ENCODE data around the gene DTNBP1.

The DTNBP1 gene

DNA sequence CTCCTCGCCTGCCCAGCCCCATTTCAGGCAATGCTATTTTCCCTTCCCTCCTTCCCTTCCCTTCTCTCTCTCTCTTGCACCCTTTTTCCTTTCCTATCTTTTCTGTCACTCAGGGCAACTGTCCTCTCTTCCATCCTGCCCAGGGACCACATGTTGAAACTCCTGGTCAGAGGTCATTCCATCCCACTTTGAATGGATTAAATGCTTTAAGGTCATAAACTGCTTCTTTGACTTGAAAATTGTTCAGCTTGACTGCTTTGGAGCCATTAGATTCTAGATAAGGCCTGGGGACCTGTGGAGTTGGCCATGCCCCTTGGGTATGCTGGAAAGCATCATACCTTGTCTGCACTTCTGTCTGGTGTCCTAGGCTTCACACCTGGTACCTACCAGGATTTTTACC lies 106.1 kb downstream of the DTNBP1 start:
- no peak overlapping the region for H3K4me3 ChIP-seq (replicated peaks in 1 of 2; ENCODE audit: low read depth in 2 of 2, low read length in 2 of 2)
- no peak for DNase-seq (ENCODE audit: low read depth in 2 of 2)
- TF ChIP-seq, protein P1, sequence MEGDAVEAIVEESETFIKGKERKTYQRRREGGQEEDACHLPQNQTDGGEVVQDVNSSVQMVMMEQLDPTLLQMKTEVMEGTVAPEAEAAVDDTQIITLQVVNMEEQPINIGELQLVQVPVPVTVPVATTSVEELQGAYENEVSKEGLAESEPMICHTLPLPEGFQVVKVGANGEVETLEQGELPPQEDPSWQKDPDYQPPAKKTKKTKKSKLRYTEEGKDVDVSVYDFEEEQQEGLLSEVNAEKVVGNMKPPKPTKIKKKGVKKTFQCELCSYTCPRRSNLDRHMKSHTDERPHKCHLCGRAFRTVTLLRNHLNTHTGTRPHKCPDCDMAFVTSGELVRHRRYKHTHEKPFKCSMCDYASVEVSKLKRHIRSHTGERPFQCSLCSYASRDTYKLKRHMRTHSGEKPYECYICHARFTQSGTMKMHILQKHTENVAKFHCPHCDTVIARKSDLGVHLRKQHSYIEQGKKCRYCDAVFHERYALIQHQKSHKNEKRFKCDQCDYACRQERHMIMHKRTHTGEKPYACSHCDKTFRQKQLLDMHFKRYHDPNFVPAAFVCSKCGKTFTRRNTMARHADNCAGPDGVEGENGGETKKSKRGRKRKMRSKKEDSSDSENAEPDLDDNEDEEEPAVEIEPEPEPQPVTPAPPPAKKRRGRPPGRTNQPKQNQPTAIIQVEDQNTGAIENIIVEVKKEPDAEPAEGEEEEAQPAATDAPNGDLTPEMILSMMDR (IDR thresholded peaks at IDR 0.05; ENCODE audit: low read depth, low read length) = no peak

- H3K4me3 ChIP-seq (replicated peaks in 1 of 2; ENCODE audit: low read depth in 2 of 2, low read length in 2 of 2) = no peak overlapping the region
- DNase-seq (ENCODE audit: low read depth in 2 of 2) = no peak
- TF ChIP-seq, protein P1 (IDR thresholded peaks at IDR 0.05; ENCODE audit: low read depth, low read length) = no peak
These were observed 107.5 kb downstream of the DTNBP1 start for GRCh38 chr6:15555101-15556038.

GRCh38 chr6:15554728-15555100 lies 108.1 kb downstream of the DTNBP1 start:
- no peak overlapping the region for H3K4me3 ChIP-seq (replicated peaks in 1 of 2; ENCODE audit: low read depth in 2 of 2, low read length in 2 of 2)
- TF ChIP-seq, protein P1 (IDR thresholded peaks at IDR 0.05; ENCODE audit: low read depth, low read length) = no peak
- DNase-seq (ENCODE audit: low read depth in 2 of 2) = no peak

DNA sequence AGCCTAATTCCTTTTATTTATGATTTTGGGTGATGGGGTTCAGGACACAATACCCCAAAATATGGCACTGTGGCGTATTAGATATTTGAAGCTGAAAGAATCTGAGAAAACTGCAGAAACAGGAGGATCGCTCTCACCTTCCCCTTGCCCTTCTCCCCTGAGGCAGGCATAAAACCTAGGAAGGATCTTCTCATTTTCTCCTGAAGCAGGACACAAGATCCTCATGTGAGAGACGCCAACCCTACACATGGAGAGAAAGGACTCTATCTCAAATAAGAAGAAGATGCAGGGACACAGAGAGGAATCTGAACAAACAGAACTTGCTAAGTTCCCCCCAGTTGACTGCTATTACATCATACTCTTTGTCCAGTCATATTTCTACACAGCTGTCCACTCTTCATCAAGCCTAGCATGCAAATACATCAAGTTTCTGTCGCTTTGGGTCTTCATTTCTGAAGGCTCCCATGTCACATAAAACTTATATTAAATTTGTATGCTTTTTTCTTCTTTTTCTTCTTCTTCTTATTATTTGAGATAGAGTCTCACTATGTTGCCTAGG lies 109.0 kb downstream of the DTNBP1 start:
- TF ChIP-seq, protein P1 (IDR thresholded peaks at IDR 0.05; ENCODE audit: low read depth, low read length) = no peak
- no peak overlapping the region for H3K4me3 ChIP-seq (replicated peaks in 1 of 2; ENCODE audit: low read depth in 2 of 2, low read length in 2 of 2)
- DNase-seq (ENCODE audit: low read depth in 2 of 2) = no peak

DNA sequence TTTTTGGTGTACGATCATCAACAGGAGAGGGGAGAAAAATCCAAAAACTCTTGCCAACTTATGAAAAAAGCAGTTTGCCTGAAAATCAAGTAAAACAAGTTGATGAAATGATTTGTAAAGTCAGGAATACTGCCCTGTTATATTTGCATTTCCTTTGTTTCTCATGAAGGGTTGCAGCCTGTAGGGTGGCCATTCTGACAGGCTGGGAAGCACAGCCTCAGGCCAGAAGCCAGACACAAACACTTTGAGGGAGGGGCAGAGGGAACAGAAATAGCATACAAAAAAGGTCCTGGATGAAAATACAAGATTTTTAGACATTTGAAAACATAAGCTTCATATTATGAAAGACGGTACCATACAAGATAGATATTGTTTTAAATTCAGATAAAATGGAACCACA lies 109.8 kb downstream of the DTNBP1 start:
- no peak overlapping the region for H3K4me3 ChIP-seq (replicated peaks in 1 of 2; ENCODE audit: low read depth in 2 of 2, low read length in 2 of 2)
- no peak for DNase-seq (ENCODE audit: low read depth in 2 of 2)
- TF ChIP-seq, protein P1 (IDR thresholded peaks at IDR 0.05; ENCODE audit: low read depth, low read length) = no peak

DNA sequence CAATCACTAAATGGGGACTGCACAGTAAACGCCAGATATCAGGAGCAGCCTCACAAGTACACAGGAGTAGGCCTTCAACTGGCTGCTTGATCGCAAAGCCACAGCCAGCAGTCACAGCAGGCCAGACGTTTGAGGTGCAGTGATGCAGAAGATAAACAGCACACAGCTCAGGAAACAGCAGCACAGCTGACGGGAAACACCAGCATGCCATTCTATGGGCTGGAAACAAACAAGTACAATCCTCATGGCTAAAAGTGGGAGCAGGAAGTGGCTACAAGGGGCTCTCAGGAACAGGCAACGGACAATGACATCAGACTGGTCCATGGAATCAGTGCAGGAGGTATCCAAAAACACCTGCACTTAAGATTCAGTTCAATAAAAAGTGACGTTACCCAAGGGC lies 111.0 kb downstream of the DTNBP1 start:
- H3K4me3 ChIP-seq (replicated peaks in 1 of 2; ENCODE audit: low read depth in 2 of 2, low read length in 2 of 2) = no peak overlapping the region
- peak in 1 of 2 donors; percentile 14 for DNase-seq (ENCODE audit: low read depth in 2 of 2)
- TF ChIP-seq, protein P1 (IDR thresholded peaks at IDR 0.05; ENCODE audit: low read depth, low read length) = no peak
